ENCODE results near the gene DQX1.
"Not testable (repeated sequence)": the region's sequence is repeated elsewhere in the genome, so short reads cannot be mapped to it uniquely, and the experiment has no call there.

Gene DQX1, protein sequence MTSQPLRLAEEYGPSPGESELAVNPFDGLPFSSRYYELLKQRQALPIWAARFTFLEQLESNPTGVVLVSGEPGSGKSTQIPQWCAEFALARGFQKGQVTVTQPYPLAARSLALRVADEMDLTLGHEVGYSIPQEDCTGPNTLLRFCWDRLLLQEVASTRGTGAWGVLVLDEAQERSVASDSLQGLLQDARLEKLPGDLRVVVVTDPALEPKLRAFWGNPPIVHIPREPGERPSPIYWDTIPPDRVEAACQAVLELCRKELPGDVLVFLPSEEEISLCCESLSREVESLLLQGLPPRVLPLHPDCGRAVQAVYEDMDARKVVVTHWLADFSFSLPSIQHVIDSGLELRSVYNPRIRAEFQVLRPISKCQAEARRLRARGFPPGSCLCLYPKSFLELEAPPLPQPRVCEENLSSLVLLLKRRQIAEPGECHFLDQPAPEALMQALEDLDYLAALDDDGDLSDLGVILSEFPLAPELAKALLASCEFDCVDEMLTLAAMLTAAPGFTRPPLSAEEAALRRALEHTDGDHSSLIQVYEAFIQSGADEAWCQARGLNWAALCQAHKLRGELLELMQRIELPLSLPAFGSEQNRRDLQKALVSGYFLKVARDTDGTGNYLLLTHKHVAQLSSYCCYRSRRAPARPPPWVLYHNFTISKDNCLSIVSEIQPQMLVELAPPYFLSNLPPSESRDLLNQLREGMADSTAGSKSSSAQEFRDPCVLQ

DNA sequence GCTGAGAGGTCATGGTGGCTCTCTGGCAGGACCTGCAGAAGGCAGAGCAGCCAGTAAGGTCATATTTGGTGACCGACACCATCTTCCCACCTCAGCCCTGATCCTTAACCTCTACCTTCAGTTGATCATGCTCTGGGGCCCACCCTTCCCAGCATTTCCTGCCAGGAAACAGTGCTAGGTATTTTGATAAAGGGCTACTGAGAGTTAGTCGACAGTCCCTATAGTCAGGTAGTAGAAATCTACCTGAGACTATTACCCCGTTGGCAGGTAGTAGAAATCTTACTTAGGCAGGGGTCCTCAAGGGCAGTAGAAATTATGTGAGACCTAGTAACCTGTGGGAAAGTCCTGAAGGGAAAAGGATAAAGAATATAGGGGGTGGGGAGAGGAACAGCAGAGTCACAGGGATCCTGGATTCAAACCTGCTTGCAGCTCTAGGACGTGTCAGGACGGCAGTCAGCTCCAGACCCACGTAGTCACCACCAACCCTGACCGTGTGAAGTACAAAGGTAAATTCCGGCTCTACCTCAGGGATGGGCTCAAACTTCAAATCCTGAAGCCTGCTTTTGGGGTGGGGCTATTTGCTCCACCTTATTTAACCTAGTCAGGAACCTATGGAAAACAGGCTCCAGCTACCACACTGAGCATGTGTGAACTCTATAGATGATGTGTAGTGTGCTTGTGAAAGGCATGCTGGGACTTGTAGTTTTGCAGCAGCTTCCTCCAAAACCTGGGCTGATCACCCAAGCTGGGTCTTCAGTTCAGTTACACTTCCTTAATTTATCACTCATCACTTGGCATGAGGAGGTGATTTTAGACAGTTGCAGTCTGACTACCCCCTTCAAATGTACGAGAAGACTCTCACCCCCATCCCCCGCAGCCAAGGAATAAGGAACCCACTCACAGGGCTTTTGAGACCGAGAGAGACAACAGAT lies at the start of gene DQX1:
TSS of gene DQX1 (minus strand) at position 515 of the 932 bp plus-strand sequence. CDS start at position 13, 502 bp downstream.
- DNase-seq (ENCODE audit: low read depth): no peak
- H3K4me3 ChIP-seq (ENCODE audit: low read depth, low read length): no peak within 1 kb of the TSS

DNA sequence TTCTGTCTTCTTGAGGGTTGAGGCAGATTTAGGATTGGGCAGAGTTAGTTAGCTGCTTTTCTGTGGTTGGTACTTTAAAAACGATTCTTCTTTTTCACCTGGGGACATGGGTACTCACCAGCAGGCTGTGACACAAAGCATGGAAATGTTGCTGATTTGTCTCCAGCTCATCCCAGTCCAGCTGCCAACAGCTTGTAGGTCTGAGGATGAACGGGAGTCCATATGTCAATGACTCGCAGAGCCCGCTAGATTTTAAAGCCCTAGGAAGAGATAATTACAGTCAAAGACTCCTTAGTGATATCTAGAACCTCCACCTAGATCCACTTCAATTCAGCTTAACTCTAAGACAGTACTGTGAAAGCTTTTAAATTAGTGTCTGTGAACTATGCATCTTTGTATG lies 49.3 kb upstream of the DQX1 start:
- no peak overlapping the region for H3K4me3 ChIP-seq (ENCODE audit: low read depth, low read length)
- DNase-seq (ENCODE audit: low read depth): no peak

DNA sequence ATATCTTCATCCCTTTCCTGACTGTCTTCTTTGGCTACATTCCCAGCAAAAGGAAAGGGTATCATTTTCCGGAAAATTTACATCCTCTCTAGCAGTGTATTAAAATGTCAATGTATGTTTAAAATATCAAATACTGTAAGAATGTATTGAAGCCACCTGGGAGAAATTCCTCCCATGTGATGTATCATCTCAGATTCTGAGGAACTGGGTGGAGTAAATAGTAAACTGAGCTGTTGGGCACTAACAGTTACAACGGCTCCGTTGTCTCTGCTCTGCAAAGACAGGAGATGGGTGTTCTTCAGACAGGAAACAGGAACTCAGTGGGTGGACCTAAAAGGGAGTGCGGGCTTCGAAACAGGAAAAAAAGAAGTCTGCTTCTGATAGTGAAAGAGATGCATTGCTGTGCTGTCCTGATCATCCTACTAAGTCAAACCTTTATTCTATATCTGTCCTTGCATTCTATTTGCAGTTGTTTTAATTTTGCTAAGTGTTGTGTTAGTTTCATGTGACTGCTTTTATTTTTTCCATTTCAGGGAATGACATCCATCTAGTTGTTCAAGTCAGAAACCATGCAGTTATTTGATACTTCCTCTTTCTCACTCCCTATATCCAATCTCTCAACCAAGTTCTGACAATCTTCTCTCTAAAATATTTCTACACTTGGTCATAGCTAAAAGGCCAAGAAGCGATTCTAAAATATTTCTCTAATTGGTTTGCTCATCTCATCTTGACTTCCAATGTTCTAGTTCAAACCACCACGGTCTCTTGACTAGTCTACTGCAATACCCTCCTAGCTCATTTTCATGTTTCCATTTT lies 47.9 kb upstream of the DQX1 start:
- H3K4me3 ChIP-seq (ENCODE audit: low read depth, low read length): no peak overlapping the region
- no peak for DNase-seq (ENCODE audit: low read depth)

DNA sequence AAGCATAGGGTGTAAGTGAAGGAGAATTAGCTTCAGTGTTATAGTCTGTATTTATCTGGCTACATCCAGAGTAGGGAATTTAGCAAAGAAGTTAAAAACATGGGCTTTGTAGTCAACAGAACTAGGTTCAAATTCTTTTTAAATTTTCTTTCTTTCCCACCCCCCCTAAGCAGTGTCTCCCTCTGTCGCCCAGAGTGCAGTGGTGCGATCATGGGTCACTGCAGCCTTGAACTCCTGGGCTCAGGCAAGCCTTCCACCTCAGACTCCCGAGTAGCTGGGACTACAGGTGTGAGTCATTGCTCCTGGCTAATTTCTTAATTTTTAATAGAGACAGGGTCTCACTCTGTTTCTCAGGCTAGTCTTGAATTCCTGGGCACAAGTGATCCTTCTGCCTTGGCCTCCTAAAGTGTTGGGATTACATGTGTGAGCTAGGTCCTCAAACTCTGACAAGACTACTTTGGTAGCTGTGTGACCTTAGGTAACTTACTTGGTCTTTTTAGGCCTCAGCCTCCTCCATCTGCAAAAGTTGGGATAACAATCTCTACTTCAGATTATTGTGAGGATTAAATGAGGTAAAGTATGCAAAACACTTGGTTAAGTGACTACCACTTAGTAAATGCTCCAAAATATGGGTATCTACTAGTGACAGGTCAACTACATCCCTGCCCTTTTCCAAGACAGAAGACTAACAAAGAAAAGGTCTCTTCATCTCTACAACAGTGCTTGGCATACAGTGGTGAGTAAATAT lies 46.3 kb upstream of the DQX1 start:
- H3K4me3 ChIP-seq (ENCODE audit: low read depth, low read length): no peak overlapping the region
- DNase-seq (ENCODE audit: low read depth): no peak

DNA sequence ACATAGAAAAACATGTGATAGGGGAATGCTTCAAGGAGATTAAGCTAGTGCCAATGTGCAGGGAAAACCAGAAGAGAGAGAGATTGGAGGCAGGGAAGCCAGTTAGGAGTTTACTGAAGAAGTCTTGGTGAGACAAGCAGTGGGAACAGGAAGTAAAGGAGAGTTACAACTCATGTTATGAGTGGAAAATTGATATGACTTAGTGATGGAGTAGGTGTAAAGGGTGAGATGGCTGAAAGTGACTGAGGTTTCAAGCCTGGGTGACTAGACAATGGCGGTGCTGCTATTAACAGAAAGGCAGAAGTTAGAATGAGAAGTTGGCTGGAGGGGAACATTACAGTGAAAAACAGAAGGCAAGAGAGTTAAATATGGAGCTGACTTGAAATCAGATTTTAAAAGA lies 45.0 kb upstream of the DQX1 start:
- no peak for DNase-seq (ENCODE audit: low read depth)
- no peak overlapping the region for H3K4me3 ChIP-seq (ENCODE audit: low read depth, low read length)

DNA sequence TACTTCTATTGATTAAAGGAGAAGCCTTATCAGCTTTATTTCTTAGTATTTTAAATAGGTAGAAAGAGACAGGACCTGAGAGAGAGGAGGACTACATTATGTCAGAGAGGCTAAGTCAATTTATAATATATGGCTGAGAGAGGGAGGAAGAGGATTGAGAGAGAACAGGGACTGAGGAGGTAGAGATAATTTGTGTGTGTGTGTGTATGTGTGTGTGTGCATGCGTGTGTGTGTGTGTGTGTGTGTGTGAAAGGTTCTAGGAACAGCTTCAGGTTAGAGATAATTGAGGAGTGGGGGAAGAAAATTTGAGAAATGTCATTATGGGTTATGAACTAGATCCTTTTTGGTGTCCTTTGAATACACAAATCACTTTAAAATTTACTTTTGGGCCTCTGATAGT lies 43.7 kb upstream of the DQX1 start:
- H3K4me3 ChIP-seq (ENCODE audit: low read depth, low read length): no peak overlapping the region
- no peak for DNase-seq (ENCODE audit: low read depth)

DNA sequence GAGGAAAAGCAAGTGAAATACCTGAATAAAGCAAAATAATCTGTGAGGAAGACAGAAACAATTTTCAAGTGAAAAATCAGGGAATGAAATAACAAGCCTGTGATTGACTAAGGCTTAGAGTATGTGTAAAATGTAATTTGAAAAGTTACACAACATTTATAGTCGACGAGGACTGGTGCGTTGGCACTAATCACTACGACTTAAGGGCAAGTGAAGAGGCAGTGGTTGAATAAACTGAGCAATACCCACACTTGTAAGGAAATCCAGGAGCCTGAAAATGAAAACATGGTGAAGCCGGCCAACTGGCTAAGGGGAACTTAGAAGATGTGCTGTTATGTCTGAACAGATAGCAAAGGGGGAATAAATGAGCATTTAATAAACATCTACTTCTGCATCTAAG lies 41.9 kb upstream of the DQX1 start:
- peak; percentile 77 for DNase-seq (ENCODE audit: low read depth)
- H3K4me3 ChIP-seq (ENCODE audit: low read depth, low read length): no peak overlapping the region

DNA sequence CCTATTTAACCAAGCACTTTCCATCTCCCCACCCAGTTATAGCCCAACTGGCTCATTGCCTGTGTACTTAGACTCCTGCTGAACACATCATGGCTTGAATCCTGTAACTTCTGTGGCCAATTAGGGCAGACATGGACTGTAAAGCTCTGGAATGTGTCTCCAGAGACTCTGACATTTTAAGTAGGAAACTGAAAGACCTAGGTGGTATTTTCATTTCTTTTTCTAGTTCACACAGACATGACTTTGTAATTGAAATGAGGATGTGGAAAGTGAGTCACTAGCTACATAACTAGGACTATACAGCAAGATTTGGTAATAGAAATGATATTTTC lies 40.7 kb upstream of the DQX1 start:
- DNase-seq (ENCODE audit: low read depth): peak; percentile 89
- H3K4me3 ChIP-seq (ENCODE audit: low read depth, low read length): no peak overlapping the region

DNA sequence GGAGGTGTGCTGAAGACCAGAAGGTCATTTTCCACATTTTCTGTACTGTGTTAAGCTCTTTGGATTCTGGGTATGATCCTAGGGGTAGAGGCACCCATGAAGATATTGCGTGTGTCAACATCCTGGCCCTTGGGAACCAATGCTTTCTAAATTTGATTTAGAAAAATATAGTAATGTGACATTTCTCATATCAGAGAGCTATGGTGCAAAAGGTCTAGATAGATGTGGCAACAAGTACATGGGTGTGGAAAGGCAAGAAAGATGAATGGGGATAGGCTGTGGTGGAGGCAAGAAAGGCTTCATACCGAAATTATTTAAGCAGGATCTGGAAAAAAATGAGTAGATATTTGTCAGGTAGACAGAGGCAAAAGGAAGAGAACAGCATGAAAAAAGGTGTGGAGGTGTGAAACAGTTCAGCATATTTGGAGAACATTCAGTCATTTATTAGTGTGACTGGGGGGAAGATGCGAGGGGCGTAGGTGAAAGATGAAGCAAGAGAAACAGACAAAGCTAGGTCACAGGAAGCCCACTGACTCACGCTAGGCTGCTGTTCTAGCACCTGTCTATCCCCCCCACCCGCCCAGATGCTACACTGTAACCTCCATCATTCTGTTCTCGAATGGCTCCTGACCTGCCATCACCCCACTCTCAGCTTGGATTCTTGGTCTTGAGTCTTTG lies 40.2 kb upstream of the DQX1 start:
- H3K4me3 ChIP-seq (ENCODE audit: low read depth, low read length): no peak overlapping the region
- DNase-seq (ENCODE audit: low read depth): no peak

DNA sequence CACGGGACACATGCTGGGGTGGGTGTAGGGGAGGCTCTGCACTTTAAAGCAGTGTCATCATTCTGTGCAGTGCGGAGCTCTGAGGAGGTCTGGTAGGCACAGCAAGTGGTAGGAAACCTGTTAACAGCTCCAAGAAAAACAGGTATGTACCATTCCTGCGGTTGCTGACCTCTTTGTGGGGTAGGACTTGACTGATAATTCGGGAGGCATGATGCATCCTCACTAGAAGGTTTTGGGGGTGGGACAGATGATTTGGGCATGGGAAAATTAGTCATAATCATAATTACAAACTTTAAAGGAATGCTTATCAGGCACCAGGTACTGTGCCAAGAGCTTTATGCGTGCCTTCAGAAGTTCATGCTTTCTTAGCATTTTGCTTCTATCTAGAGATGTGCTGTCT lies 38.2 kb upstream of the DQX1 start:
- no peak for DNase-seq (ENCODE audit: low read depth)
- H3K4me3 ChIP-seq (ENCODE audit: low read depth, low read length): no peak overlapping the region

DNA sequence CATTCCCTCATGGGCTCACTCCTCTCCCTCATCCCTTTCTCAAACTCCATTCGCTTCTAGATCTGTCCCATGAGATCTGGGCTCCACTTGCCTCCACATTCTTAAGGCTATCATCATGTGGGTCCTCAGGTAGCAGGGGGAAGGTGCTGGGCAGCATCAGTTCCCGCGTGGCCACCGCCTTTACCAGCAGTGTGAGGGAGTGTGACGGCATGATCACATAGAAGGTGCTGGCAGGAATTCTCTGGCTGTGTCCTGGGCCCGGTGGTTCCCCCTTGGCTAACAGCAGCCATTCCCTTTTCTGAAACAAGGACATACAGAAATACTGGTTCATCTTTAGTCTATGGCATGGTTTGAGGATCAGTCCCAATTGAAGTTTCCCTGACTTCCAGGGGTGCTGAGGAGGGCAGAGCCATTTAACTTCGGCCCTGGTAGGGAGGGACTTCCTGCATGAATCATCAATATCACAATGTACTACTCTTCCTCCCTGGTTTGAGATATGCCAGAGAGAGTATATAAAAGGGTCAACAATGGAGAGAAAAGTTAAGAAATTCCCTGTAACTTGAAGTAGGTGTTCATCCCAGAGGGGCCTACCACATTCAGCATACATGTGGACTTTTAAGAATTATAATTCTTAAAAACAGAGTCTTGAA lies 36.2 kb upstream of the DQX1 start:
- H3K4me3 ChIP-seq (ENCODE audit: low read depth, low read length): no peak overlapping the region

DNA sequence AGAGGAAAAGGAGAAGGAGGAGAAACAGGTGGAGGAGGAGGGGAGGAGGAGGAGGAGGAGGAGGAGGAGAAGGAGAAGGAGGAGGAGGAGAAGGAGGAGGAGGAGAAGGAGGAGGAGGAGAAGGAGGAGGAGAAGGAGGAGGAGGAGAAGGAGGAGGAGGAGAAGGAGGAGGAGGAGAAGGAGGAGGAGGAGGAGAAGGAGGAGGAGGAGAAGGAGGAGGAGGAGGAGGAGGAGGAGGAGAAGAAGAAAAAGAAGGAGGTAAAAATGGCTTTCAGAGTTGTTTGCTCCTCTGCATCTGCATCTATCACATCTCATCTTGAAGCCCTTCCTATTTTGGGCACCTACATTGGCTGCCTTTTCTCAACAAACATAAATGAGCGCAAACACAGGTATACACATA lies 35.0 kb upstream of the DQX1 start:
- not testable (repeated sequence) for H3K4me3 ChIP-seq (ENCODE audit: low read depth, low read length); DNase-seq (ENCODE audit: low read depth)

More for the DNA sequence above, 36.2 kb upstream of the DQX1 start:
- DNase-seq (ENCODE audit: low read depth): no peak

DNA sequence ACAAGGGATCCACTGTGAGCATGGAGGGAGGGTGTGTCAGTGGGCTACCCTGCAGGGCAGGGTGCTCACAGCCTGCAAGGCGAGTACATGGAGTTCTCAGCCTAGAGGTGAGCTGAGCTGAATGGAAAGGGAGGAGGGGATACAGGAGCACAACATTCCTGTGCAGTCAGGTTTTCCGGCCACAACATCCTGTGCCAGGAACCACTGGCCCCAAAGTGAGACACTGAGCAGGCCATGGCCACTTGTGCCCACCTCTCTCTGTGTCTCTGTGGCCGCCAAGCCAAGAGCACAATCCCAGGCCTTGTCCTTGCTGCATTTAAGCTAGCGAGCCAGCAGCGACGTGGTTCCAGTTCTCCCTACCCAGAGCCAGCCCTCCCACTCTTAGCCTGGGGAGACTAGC lies 34.6 kb upstream of the DQX1 start:
- H3K4me3 ChIP-seq (ENCODE audit: low read depth, low read length): no peak overlapping the region
- DNase-seq (ENCODE audit: low read depth): no peak

DNA sequence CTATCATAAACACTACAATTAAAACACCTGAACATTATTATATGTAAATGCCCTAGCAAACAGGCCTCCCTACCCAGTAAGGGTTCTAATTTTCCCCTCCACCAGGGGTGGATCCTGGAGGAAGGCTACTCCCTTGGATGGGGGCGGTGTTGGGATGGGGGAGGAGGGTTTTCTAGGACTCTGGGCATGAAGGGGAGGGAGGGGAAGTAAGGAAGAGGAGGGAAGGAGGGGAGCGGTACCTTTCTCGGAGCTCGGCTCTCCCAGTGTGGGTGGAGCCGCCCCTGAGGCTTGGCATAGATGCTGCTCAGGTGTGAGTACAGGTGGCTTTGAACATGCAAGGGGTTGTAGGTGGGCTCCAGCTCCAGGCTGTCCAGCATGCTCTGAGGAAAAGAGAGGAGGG lies 33.9 kb upstream of the DQX1 start:
- H3K4me3 ChIP-seq (ENCODE audit: low read depth, low read length): no peak overlapping the region
- DNase-seq (ENCODE audit: low read depth): no peak

DNA sequence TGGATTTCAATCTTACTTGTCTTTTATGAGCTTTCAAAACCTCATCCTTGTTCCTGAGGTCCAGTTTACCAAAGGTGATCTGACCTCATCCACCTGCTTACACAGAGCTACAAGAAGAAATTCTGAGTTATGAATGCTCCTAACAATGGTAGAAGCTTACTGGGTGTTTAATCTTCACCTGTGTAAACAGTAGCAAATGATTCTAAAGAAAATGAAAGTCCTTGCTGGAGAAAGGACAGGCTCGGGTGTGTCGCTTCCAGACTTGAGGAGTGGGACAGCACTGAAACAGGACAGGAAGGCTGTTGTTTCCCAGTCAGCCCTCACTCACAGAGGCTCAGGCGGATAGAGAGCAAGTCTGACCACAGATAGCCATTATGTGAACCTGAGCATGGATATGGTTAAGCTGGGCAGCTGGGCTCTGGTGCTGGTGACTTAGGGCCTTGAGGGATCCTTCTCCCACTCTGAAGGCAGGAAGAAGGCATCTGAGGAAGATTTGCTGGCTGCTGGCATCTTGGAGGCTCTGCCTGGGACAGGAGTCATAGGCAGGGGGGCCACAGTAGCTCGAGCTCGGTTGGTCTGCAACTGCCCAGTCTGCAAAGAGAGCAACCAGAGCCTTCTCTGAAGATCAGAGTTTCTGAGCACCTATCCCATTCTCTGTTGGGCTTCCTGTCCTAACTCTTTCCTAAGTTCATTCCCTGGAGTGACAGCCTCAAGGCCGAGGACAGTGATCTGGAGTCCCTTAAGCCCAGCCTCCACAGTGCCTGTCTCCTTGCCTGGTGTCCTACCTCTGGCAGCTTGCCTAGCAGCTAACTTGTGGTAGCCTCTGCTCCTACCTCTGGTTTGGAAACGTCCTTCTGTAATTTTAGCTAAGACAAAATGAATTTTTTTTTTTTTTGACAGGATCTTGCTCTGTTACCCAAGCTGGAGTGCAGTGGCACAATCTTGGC lies 32.5 kb upstream of the DQX1 start:
- no peak for DNase-seq (ENCODE audit: low read depth)
- no peak overlapping the region for H3K4me3 ChIP-seq (ENCODE audit: low read depth, low read length)

DNA sequence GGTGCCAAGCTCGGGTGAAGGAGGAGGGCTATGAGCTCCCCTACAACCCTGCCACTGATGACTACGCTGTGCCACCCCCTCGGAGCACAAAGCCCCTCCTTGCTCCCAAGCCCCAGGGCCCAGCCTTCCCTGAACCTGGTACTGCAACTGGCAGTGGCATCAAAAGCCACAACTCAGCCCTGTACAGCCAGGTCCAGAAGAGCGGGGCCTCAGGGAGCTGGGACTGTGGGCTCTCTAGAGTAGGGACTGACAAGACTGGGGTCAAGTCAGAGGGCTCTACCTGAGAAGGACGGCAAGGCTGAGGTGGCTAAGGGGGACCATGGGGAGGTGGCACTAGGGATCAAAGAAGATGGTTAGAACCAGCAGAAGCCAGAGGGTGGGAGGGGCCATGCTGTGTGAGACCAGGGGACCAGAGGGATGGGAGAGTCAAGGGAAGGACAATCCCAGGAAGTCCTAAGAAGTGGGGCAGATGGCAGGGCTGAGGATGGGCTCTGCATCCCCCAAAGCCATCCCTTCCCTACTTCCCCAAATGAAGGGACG lies 30.9 kb upstream of the DQX1 start:
- H3K4me3 ChIP-seq (ENCODE audit: low read depth, low read length): no peak overlapping the region
- no peak for DNase-seq (ENCODE audit: low read depth)
